ENCODE measurements around the gene GNB3. TPM values are rescaled to one million over a fixed set of nuclear protein-coding genes. Genes with fewer than 3 reads are reported as not detected.
A peak's percentile ranks its signal among the peaks of the same experiment; 100 is the strongest.
"Not testable (repeated sequence)": the region's sequence is repeated elsewhere in the genome, so short reads cannot be mapped to it uniquely, and the experiment has no call there.

Gene GNB3
- total and polyA plus RNA-seq, 9 donors: 0.34 to 15.0 (median 10.1) TPM

DNA sequence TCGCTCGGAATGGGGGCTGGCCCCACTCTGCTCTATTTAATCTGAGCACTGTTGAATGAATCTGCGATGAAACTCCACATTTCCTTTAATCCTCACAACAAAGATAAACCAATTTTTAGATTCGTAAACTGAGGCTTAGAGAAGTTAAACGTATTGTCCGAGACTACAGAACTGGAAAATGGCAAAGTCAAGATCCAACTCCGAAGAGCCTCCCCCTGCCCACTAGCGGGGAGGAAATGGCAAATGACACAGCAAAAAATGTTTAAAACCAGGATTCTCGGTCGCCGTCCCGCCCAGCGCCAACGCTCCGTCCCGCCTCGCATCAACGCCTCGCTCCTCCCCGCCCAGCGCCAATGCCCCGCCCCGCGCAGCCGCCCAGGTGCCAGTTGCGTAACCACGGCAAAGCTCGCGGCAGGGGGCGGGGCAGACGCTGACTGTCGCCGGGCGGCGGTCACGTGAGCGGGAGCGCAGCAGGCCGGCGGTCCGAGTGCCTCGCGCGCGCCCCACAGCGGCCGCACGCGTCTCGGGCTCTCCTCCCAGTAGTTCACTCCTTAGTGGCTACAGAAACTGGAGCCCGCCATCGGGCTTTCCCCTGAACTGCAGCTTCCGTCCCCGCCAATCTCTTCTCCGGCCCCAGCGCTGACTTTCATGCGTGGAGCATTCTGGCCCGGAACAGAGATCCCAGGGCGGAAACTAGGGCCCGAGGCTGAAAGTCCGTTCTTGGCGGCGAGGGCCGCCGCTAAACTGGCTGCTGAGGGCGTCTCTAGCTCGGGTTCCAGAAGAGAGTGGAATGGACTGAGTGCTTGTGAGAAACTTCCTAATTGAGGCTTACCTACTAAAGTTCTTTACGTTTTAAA lies 50.3 kb downstream of the GNB3 start:
- 1% methylated on average over 62 to 68 of the region's 68 CpGs for WGBS, 3 donors
- no peaks in the 10 kb centered on the region for H3K36me3 ChIP-seq
- H3K27ac ChIP-seq: peak overlapping the region; percentile 40 to 60
- peak; percentile 98 to 99 (median 99) for DNase-seq
- H3K27me3 ChIP-seq: no peaks in the 10 kb centered on the region
- H3K4me1 ChIP-seq (ENCODE audit: insufficient read depth): peaks cover 2% of the 10 kb centered on the region
- no peaks in the 10 kb centered on the region for H3K9me3 ChIP-seq
- intact Hi-C loops (cut with DNase I): loop anchor here in 1 of 4 donors (2.0 to 5.0 kb wide), 2 partner anchors 18 to 574 kb away; partner anchors contain the start of gene SPSB2
- TF ChIP-seq, protein P1, sequence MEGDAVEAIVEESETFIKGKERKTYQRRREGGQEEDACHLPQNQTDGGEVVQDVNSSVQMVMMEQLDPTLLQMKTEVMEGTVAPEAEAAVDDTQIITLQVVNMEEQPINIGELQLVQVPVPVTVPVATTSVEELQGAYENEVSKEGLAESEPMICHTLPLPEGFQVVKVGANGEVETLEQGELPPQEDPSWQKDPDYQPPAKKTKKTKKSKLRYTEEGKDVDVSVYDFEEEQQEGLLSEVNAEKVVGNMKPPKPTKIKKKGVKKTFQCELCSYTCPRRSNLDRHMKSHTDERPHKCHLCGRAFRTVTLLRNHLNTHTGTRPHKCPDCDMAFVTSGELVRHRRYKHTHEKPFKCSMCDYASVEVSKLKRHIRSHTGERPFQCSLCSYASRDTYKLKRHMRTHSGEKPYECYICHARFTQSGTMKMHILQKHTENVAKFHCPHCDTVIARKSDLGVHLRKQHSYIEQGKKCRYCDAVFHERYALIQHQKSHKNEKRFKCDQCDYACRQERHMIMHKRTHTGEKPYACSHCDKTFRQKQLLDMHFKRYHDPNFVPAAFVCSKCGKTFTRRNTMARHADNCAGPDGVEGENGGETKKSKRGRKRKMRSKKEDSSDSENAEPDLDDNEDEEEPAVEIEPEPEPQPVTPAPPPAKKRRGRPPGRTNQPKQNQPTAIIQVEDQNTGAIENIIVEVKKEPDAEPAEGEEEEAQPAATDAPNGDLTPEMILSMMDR (IDR thresholded peaks at IDR 0.05): peak; percentile 94 to 98 (median 97)
- peak; percentile 66 for TF ChIP-seq EP300 (IDR thresholded peaks at IDR 0.05)
- peak; percentile 73 for TF ChIP-seq POLR2A (IDR thresholded peaks at IDR 0.05)
- H3K4me3 ChIP-seq: peak overlapping the region; percentile 47

DNA sequence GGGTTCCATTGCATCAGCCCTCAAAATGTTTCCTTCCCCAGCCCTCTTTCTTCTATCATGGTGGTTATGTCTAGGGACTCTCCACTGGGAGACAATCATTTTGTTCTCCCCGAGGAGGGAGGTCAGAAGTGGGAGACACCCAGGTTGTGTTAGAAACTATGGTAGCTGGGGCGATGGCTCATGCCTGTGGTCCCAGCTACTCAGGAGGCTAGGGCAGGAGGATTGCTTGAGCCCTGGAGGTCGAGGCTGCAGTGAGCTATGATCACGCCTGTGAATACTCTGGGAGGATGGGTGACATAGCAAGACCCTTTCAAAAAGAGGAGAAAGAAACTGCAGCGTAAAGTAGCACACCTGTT lies 50.9 kb downstream of the GNB3 start:
- 66 to 76% (median 72%) methylated on average over 5 of the region's 5 CpGs for WGBS, 3 donors
- Histone ChIP-seq H3K27me3 (no peaks in the 10 kb centered on the region), H3K4me3 (peak overlapping the region; percentile 47), H3K9me3 (no peaks in the 10 kb centered on the region), H3K36me3 (no peaks in the 10 kb centered on the region), H3K4me1 (ENCODE audit: insufficient read depth) (peaks cover 2% of the 10 kb centered on the region), H3K27ac (peak overlapping the region; percentile 40 to 58)
- intact Hi-C loops (cut with DNase I): loop anchor here in 1 of 4 donors (2.0 to 5.0 kb wide), 2 partner anchors 19 to 574 kb away; partner anchors contain the start of gene SPSB2
- peak in 1 of 5 donors; percentile 35 for DNase-seq
- TF ChIP-seq, protein P1 (IDR thresholded peaks at IDR 0.05): no peak
- TF ChIP-seq EP300 (IDR thresholded peaks at IDR 0.05) (no peak), POLR2A (IDR thresholded peaks at IDR 0.05) (no peak)

DNA sequence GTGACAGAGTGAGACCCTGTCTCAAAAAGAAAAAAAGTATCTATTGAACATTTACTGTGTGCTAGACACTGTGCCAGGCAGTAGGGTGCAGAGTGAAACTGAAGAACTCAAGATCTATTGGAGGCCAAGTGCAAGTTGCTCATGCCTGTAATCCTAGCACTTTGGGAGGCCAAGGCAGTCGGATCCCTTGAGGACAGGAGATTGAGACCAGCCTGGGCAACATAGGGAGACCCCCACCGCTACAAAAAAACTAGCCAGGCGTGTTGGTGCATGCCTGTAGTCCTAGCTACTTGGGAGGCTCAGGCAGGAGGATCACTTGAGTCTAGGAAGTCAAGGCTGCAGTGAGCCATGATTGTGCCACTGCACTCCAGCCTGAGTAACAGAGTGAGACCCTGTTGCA lies 52.0 kb downstream of the GNB3 start:
- not testable (repeated sequence) for H3K27me3 ChIP-seq; H3K4me1 ChIP-seq (ENCODE audit: insufficient read depth); H3K36me3 ChIP-seq; H3K9me3 ChIP-seq; H3K4me3 ChIP-seq; H3K27ac ChIP-seq
- WGBS, 3 donors: 89 to 100% (median 97%) methylated on average over 3 of the region's 3 CpGs
- intact Hi-C loops (cut with DNase I): loop anchor here in 1 of 4 donors (5.0 kb wide), 1 partner anchor 575 kb away; no protein-coding TSS in a partner anchor
- DNase-seq: peak in 1 of 5 donors; percentile 13

DNA sequence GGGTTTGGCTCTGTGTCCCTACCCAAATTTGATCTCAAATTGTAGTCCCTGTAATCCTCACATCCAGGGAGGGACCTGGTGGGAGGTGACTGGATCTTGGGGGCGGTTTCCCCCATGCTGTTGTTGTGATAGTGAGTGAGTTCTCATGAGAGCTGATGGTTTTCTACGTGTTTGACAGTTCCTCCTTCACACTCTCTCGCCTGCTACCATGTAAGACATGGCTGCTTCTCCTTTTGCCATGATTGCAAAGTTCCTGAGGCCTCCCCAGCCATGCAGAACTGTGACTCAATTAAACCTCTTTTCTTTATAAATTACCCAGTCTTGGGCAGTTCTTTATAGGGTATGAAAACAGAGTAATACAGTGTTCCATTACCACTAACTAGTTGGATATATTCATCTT lies 53.6 kb downstream of the GNB3 start:
- WGBS, 3 donors: 82 to 88% (median 88%) methylated on average over 3 of the region's 3 CpGs
- no peaks in the 10 kb centered on the region for H3K36me3 ChIP-seq
- intact Hi-C loops (cut with DNase I): loop anchor here in 1 of 4 donors (5.0 kb wide), 1 partner anchor 577 kb away; no protein-coding TSS in a partner anchor
- TF ChIP-seq POLR2A (IDR thresholded peaks at IDR 0.05) (no peak), EP300 (IDR thresholded peaks at IDR 0.05) (no peak)
- TF ChIP-seq, protein P1 (IDR thresholded peaks at IDR 0.05): no peak
- no peak for DNase-seq
- no peak overlapping the region for H3K27ac ChIP-seq
- no peaks in the 10 kb centered on the region for H3K9me3 ChIP-seq
- H3K27me3 ChIP-seq: no peaks in the 10 kb centered on the region
- no peak overlapping the region for H3K4me3 ChIP-seq
- peaks cover 2% of the 10 kb centered on the region for H3K4me1 ChIP-seq (ENCODE audit: insufficient read depth)

Other genes with a start within 250 kb of the GNB3 start
- gene CHD4, start 233.5 kb upstream of the GNB3 start, total RNA-seq: 100 to 1,000 TPM; 137 to 297 (median 227) TPM
- gene CHD4, start 233.5 kb upstream of the GNB3 start, polyA plus RNA-seq: 100 to 1,000 TPM; 118 to 177 TPM
- 1 to 10 TPM in 6 of 7 donors, under 1 TPM in 1; 0.83 to 2.2 (median 1.3) TPM for gene LPAR5, start 205.0 kb upstream of the GNB3 start, total RNA-seq
- 1 to 10 TPM in 1 of 2 donors, under 1 TPM in 1; 0.57 to 2.6 TPM for gene LPAR5, start 205.0 kb upstream of the GNB3 start, polyA plus RNA-seq
- gene ACRBP, start 193.5 kb upstream of the GNB3 start, total RNA-seq: 1 to 10 TPM in 3 of 7 donors, under 1 TPM in 4; 0.30 to 2.5 (median 0.92) TPM
- 1 to 10 TPM in 1 of 2 donors, under 1 TPM in 1; 0.54 to 2.9 TPM for gene ACRBP, start 193.5 kb upstream of the GNB3 start, polyA plus RNA-seq
- gene ING4, start 177.8 kb upstream of the GNB3 start, total RNA-seq: 10 to 100 TPM; 26.1 to 39.9 (median 35.0) TPM
- 10 to 100 TPM; 64.9 to 90.0 TPM for gene ING4, start 177.8 kb upstream of the GNB3 start, polyA plus RNA-seq
- gene ZNF384, start 151.6 kb upstream of the GNB3 start, total RNA-seq: 10 to 100 TPM; 22.1 to 64.9 (median 58.2) TPM
- 10 to 100 TPM; 44.4 to 59.0 TPM for gene ZNF384, start 151.6 kb upstream of the GNB3 start, polyA plus RNA-seq
- 1 to 10 TPM in 2 of 7 donors, under 1 TPM in 4, not detected in 1; 0.11 to 3.1 (median 0.85) TPM for gene PIANP, start 140.1 kb upstream of the GNB3 start, total RNA-seq
- 1 to 10 TPM; 1.2 to 3.9 TPM for gene PIANP, start 140.1 kb upstream of the GNB3 start, polyA plus RNA-seq
- 10 to 100 TPM; 36.4 to 61.4 (median 48.4) TPM for gene COPS7A, start 116.9 kb upstream of the GNB3 start, total RNA-seq
- 10 to 100 TPM; 45.7 to 74.8 TPM for gene COPS7A, start 116.9 kb upstream of the GNB3 start, polyA plus RNA-seq
- 100 to 1,000 TPM in 6 of 7 donors, 10 to 100 TPM in 1; 64.1 to 162 (median 141) TPM for gene MLF2, start 87.8 kb upstream of the GNB3 start, total RNA-seq
- gene MLF2, start 87.8 kb upstream of the GNB3 start, polyA plus RNA-seq: 100 to 1,000 TPM; 130 to 138 TPM
- 1,000 to 10,000 TPM in 1 of 7 donors, 100 to 1,000 TPM in 6; 100 to 1,013 (median 576) TPM for gene PTMS, start 74.6 kb upstream of the GNB3 start, total RNA-seq
- gene PTMS, start 74.6 kb upstream of the GNB3 start, polyA plus RNA-seq: 100 to 1,000 TPM; 550 to 594 TPM
- gene LAG3, start 68.4 kb upstream of the GNB3 start, total RNA-seq: 10 to 100 TPM in 6 of 7 donors, 1 to 10 TPM in 1; 8.5 to 21.8 (median 16.0) TPM
- gene LAG3, start 68.4 kb upstream of the GNB3 start, polyA plus RNA-seq: 10 to 100 TPM in 1 of 2 donors, 1 to 10 TPM in 1; 4.7 to 13.7 TPM
- 10 to 100 TPM in 4 of 7 donors, 1 to 10 TPM in 3; 2.1 to 12.5 (median 10.3) TPM for gene CD4, start 51.4 kb upstream of the GNB3 start, total RNA-seq
- gene CD4, start 51.4 kb upstream of the GNB3 start, polyA plus RNA-seq: 10 to 100 TPM in 1 of 2 donors, 1 to 10 TPM in 1; 7.3 to 40.2 TPM
- 10 to 100 TPM in 2 of 7 donors, 1 to 10 TPM in 4, under 1 TPM in 1; 0.60 to 12.0 (median 7.6) TPM for gene GPR162, start 19.1 kb upstream of the GNB3 start, total RNA-seq
- 1 to 10 TPM; 1.2 to 9.0 TPM for gene GPR162, start 19.1 kb upstream of the GNB3 start, polyA plus RNA-seq
- gene P3H3, start 12.5 kb upstream of the GNB3 start, total RNA-seq: 10 to 100 TPM; 24.0 to 92.3 (median 70.2) TPM
- gene P3H3, start 12.5 kb upstream of the GNB3 start, polyA plus RNA-seq: 10 to 100 TPM in 1 of 2 donors, 1 to 10 TPM in 1; 4.7 to 48.8 TPM
- gene CDCA3, start 10.4 kb downstream of the GNB3 start, total RNA-seq: 1 to 10 TPM in 2 of 7 donors, under 1 TPM in 5; 0.18 to 1.6 (median 0.74) TPM
- 1 to 10 TPM in 1 of 2 donors, under 1 TPM in 1; 0.68 to 1.6 TPM for gene CDCA3, start 10.4 kb downstream of the GNB3 start, polyA plus RNA-seq
- gene USP5, start 11.2 kb downstream of the GNB3 start, total RNA-seq: 10 to 100 TPM; 13.9 to 84.3 (median 63.0) TPM
- 10 to 100 TPM; 23.7 to 30.1 TPM for gene USP5, start 11.2 kb downstream of the GNB3 start, polyA plus RNA-seq
- gene TPI1, start 26.6 kb downstream of the GNB3 start, total RNA-seq: 100 to 1,000 TPM; 136 to 443 (median 295) TPM
- 100 to 1,000 TPM; 267 to 594 TPM for gene TPI1, start 26.6 kb downstream of the GNB3 start, polyA plus RNA-seq
- gene SPSB2, start 32.4 kb downstream of the GNB3 start, total RNA-seq: 10 to 100 TPM in 3 of 7 donors, 1 to 10 TPM in 4; 5.8 to 14.7 (median 8.5) TPM
- gene SPSB2, start 32.4 kb downstream of the GNB3 start, polyA plus RNA-seq: 1 to 10 TPM in 1 of 2 donors, under 1 TPM in 1; 0.38 to 8.1 TPM
- gene LRRC23, start 63.9 kb downstream of the GNB3 start, total RNA-seq: 10 to 100 TPM; 13.9 to 67.6 (median 16.7) TPM
- gene LRRC23, start 63.9 kb downstream of the GNB3 start, polyA plus RNA-seq: 10 to 100 TPM; 11.2 to 16.5 TPM
- gene ENO2, start 73.7 kb downstream of the GNB3 start, total RNA-seq: 10 to 100 TPM in 5 of 7 donors, 1 to 10 TPM in 2; 8.3 to 22.3 (median 11.5) TPM
- 10 to 100 TPM in 1 of 2 donors, 1 to 10 TPM in 1; 5.0 to 19.4 TPM for gene ENO2, start 73.7 kb downstream of the GNB3 start, polyA plus RNA-seq
- 100 to 1,000 TPM in 5 of 7 donors, 10 to 100 TPM in 2; 73.9 to 324 (median 206) TPM for gene ATN1, start 87.0 kb downstream of the GNB3 start, total RNA-seq
- gene ATN1, start 87.0 kb downstream of the GNB3 start, polyA plus RNA-seq: 100 to 1,000 TPM in 1 of 2 donors, 10 to 100 TPM in 1; 41.6 to 179 TPM
- gene RNU7-1, start 102.9 kb downstream of the GNB3 start, total RNA-seq: not detected
- gene RNU7-1, start 102.9 kb downstream of the GNB3 start, polyA plus RNA-seq: not detected
- 1,000 to 10,000 TPM in 1 of 7 donors, 100 to 1,000 TPM in 6; 457 to 1,838 (median 633) TPM for gene C12orf57, start 103.1 kb downstream of the GNB3 start, total RNA-seq
- 1,000 to 10,000 TPM in 1 of 2 donors, 10 to 100 TPM in 1; 40.3 to 1,266 TPM for gene C12orf57, start 103.1 kb downstream of the GNB3 start, polyA plus RNA-seq
- 10 to 100 TPM in 3 of 7 donors, 1 to 10 TPM in 4; 4.6 to 19.8 (median 9.8) TPM for gene PTPN6, start 110.4 kb downstream of the GNB3 start, total RNA-seq
- gene PTPN6, start 110.4 kb downstream of the GNB3 start, polyA plus RNA-seq: 10 to 100 TPM in 1 of 2 donors, 1 to 10 TPM in 1; 6.9 to 25.3 TPM
- gene PHB2, start 129.7 kb downstream of the GNB3 start, total RNA-seq: 100 to 1,000 TPM; 220 to 324 (median 269) TPM
- gene PHB2, start 129.7 kb downstream of the GNB3 start, polyA plus RNA-seq: 100 to 1,000 TPM; 129 to 285 TPM
- 10 to 100 TPM; 25.6 to 54.7 (median 41.0) TPM for gene EMG1, start 130.0 kb downstream of the GNB3 start, total RNA-seq
- gene EMG1, start 130.0 kb downstream of the GNB3 start, polyA plus RNA-seq: 10 to 100 TPM; 21.5 to 39.5 TPM
- gene LPCAT3, start 177.6 kb downstream of the GNB3 start, total RNA-seq: 10 to 100 TPM; 15.5 to 51.2 (median 39.5) TPM
- 10 to 100 TPM; 22.5 to 44.0 TPM for gene LPCAT3, start 177.6 kb downstream of the GNB3 start, polyA plus RNA-seq
- gene C1S, start 219.8 kb downstream of the GNB3 start, total RNA-seq: 1,000 to 10,000 TPM in 3 of 7 donors, 100 to 1,000 TPM in 4; 499 to 1,495 (median 773) TPM
- 1,000 to 10,000 TPM in 1 of 2 donors, 100 to 1,000 TPM in 1; 952 to 1,168 TPM for gene C1S, start 219.8 kb downstream of the GNB3 start, polyA plus RNA-seq

Data from ovary (tissue), 9 donors.